Measurements from ENCODE around the gene BRAT1. TPM values are rescaled to one million over a fixed set of nuclear protein-coding genes. Genes with fewer than 3 reads are reported as not detected.

BRAT1 gene
- polyA plus RNA-seq, 2 donors: 15.6 to 19.5 TPM

DNA sequence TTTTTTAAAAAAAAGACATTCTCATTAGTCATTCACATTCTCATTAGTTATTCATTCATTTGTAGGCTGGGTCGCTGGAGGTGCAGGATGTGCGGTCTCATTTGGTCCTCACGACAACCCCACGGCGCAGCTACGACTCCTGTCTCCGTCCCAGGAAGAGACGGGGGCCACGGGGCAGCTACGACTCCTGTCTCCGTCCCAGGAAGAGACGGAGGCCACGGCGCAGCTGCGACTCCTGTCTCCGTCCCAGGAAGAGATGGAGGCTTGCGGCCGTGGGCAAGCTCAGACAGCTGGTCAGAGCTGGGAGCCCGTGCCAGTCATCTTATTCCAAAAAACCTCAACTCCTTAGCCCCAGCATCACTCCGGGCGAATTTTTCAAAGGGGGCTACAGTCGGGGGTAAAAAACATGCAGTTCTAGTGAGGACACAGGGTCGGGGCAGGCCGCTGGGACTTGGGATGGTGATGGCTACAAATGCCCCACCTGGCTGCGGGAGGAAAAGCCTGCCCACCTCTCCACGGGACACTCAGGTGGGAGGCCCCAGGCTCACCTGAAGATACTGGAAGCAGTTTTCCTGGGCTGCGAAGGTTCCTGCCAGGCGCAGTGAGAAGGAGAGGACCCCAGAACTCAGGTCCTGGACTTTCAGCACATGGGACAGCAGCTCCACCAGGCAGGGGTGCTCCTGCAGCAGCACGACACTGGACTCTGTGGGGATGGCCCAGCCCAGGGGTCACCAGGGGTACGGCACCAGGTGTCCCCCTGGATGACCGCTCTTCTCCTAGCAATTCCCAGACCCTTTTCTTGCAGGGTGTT lies 8.3 kb downstream of the BRAT1 start:
- Histone ChIP-seq H3K4me3 (ENCODE audit: low read depth in 1 of 2, low read length in 2 of 2) (no peak overlapping the region), H3K9me3 (ENCODE audit: control insufficient read depth in 2 of 2, insufficient read depth in 1 of 2, low read depth in 1 of 2, low read length in 1 of 2) (no peaks in the 10 kb centered on the region), H3K27ac (ENCODE audit: low read depth in 2 of 2, low read length in 1 of 2) (no peak overlapping the region), H3K27me3 (ENCODE audit: control insufficient read depth in 1 of 2, insufficient read depth in 2 of 2, low read length in 2 of 2) (no peaks in the 10 kb centered on the region), H3K4me1 (ENCODE audit: control insufficient read depth in 2 of 2, insufficient read depth in 2 of 2, low read length in 1 of 2) (no peaks in the 10 kb centered on the region), H3K36me3 (ENCODE audit: control insufficient read depth in 2 of 2, insufficient read depth in 2 of 2, low read length in 1 of 2) (peaks cover 3 to 38% of the 10 kb centered on the region in 2 donors)
- WGBS, 2 donors: 90 to 93% methylated on average over 31 of the region's 31 CpGs

DNA sequence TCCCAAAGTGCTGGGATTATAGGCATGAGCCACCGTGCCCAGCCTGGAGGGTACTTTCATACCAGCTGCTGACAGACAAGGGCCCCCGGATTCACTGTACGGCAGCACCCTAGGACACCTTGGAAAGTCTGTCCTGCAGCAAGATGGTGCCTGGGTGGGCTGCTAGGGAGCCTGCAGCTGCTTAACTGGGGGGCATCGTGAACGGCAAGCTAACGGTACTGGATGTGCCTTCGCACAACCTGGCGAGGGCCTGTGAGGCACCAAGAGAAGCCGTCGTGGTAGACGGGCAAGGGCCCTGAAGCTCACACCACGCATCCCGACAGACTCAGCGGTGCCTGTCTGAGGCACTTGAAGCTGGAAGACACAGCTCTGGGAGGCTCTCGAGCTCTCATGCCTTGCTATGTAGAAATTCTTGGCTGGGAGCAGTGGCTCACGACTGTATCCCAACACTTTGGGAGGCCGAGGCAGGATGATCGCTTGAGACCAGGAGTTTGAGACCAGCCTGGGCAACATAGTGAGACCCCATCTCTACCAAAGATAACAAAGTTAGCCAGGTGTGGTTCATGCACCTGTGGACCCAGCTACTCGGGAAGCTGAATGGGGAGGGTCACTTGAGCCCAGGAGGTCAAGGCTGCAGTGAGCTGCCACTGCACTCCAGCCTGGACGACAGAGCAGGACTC lies 9.4 kb downstream of the BRAT1 start:
- no peak overlapping the region for H3K4me3 ChIP-seq (ENCODE audit: low read depth in 1 of 2, low read length in 2 of 2)
- H3K4me1 ChIP-seq (ENCODE audit: control insufficient read depth in 2 of 2, insufficient read depth in 2 of 2, low read length in 1 of 2): no peaks in the 10 kb centered on the region
- WGBS, 2 donors: 95 to 96% methylated on average over 20 of the region's 20 CpGs
- peaks cover 3 to 48% of the 10 kb centered on the region in 2 donors for H3K36me3 ChIP-seq (ENCODE audit: control insufficient read depth in 2 of 2, insufficient read depth in 2 of 2, low read length in 1 of 2)
- no peaks in the 10 kb centered on the region for H3K27me3 ChIP-seq (ENCODE audit: control insufficient read depth in 1 of 2, insufficient read depth in 2 of 2, low read length in 2 of 2)
- H3K9me3 ChIP-seq (ENCODE audit: control insufficient read depth in 2 of 2, insufficient read depth in 1 of 2, low read depth in 1 of 2, low read length in 1 of 2): no peaks in the 10 kb centered on the region
- H3K27ac ChIP-seq (ENCODE audit: low read depth in 2 of 2, low read length in 1 of 2): no peak overlapping the region

- H3K9me3 ChIP-seq (ENCODE audit: control insufficient read depth in 2 of 2, insufficient read depth in 1 of 2, low read depth in 1 of 2, low read length in 1 of 2): no peaks in the 10 kb centered on the region
- H3K27me3 ChIP-seq (ENCODE audit: control insufficient read depth in 1 of 2, insufficient read depth in 2 of 2, low read length in 2 of 2): no peaks in the 10 kb centered on the region
- no peak overlapping the region for H3K27ac ChIP-seq (ENCODE audit: low read depth in 2 of 2, low read length in 1 of 2)
- H3K4me1 ChIP-seq (ENCODE audit: control insufficient read depth in 2 of 2, insufficient read depth in 2 of 2, low read length in 1 of 2): no peaks in the 10 kb centered on the region
- no peak overlapping the region for H3K4me3 ChIP-seq (ENCODE audit: low read depth in 1 of 2, low read length in 2 of 2)
- WGBS, 2 donors: 93 to 94% methylated on average over 23 of the region's 23 CpGs
- peaks cover 3 to 54% of the 10 kb centered on the region in 2 donors for H3K36me3 ChIP-seq (ENCODE audit: control insufficient read depth in 2 of 2, insufficient read depth in 2 of 2, low read length in 1 of 2)
Observed at GRCh38 chr7:2544541-2545188, 10.7 kb downstream of the BRAT1 start.

GRCh38 chr7:2542916-2543871 lies 12.1 kb downstream of the BRAT1 start:
- Histone ChIP-seq H3K27ac (ENCODE audit: low read depth in 2 of 2, low read length in 1 of 2) (no peak overlapping the region), H3K4me1 (ENCODE audit: control insufficient read depth in 2 of 2, insufficient read depth in 2 of 2, low read length in 1 of 2) (no peaks in the 10 kb centered on the region), H3K27me3 (ENCODE audit: control insufficient read depth in 1 of 2, insufficient read depth in 2 of 2, low read length in 2 of 2) (no peaks in the 10 kb centered on the region), H3K9me3 (ENCODE audit: control insufficient read depth in 2 of 2, insufficient read depth in 1 of 2, low read depth in 1 of 2, low read length in 1 of 2) (peaks cover 0 to 2% of the 10 kb centered on the region in 2 donors), H3K36me3 (ENCODE audit: control insufficient read depth in 2 of 2, insufficient read depth in 2 of 2, low read length in 1 of 2) (peaks cover 13 to 68% of the 10 kb centered on the region in 2 donors), H3K4me3 (ENCODE audit: low read depth in 1 of 2, low read length in 2 of 2) (no peak overlapping the region)
- 91 to 92% methylated on average over 45 to 53 of the region's 53 CpGs for WGBS, 2 donors

DNA sequence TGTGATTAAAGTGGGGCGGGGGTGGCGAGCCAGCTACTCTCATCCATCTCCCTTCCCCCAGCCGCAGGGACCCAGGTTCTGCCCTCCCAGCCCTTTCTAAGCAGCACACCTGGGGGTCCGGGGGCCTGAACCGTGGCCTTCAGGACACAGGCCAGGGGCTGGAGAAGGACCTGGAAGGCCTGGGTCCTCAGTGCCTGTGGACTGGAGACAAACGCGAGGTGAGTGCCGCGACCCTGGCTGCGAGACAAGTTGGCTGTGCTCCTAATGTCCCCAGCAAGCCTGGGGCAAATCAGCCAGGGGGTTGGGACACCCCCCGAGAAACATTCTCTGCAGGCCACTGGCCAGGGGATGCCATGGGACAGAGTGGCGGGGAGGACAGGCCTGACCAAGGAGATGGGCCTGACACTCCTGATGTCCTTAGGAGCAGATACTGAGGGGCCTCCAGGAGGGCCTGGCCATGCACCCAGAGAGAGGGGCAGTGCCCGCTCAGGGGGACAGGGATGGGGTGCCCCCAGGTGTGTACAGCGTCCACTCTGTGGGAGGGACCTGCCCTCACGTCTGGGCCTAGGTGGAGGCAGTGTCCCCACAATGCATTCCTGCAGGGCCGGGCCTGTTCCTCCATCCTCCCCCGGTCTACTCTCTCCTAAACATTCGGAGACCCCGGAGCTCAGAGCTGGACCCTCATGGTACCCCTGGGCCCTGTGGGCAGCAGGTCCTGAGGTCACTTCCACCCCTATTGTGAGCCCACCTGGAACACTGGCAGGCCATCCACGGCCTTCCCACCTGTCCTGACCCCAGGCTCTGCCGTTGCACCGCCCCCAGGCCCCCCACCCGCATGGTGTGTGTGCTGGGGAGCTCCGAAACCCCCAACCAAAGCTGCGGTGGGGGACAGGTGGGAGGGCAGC lies 13.1 kb downstream of the BRAT1 start:
- Histone ChIP-seq H3K9me3 (ENCODE audit: control insufficient read depth in 2 of 2, insufficient read depth in 1 of 2, low read depth in 1 of 2, low read length in 1 of 2) (peaks cover 0 to 2% of the 10 kb centered on the region in 2 donors), H3K4me3 (ENCODE audit: low read depth in 1 of 2, low read length in 2 of 2) (no peak overlapping the region), H3K27ac (ENCODE audit: low read depth in 2 of 2, low read length in 1 of 2) (no peak overlapping the region), H3K27me3 (ENCODE audit: control insufficient read depth in 1 of 2, insufficient read depth in 2 of 2, low read length in 2 of 2) (no peaks in the 10 kb centered on the region), H3K36me3 (ENCODE audit: control insufficient read depth in 2 of 2, insufficient read depth in 2 of 2, low read length in 1 of 2) (peaks cover 13 to 67% of the 10 kb centered on the region in 2 donors), H3K4me1 (ENCODE audit: control insufficient read depth in 2 of 2, insufficient read depth in 2 of 2, low read length in 1 of 2) (no peaks in the 10 kb centered on the region)
- 87 to 88% methylated on average over 24 to 25 of the region's 25 CpGs for WGBS, 2 donors

GRCh38 chr7:2541291-2542010 lies 13.9 kb downstream of the BRAT1 start:
- WGBS, 2 donors: 91 to 93% methylated on average over 40 of the region's 40 CpGs
- H3K4me1 ChIP-seq (ENCODE audit: control insufficient read depth in 2 of 2, insufficient read depth in 2 of 2, low read length in 1 of 2): no peaks in the 10 kb centered on the region
- peaks cover 13 to 60% of the 10 kb centered on the region in 2 donors for H3K36me3 ChIP-seq (ENCODE audit: control insufficient read depth in 2 of 2, insufficient read depth in 2 of 2, low read length in 1 of 2)
- H3K27me3 ChIP-seq (ENCODE audit: control insufficient read depth in 1 of 2, insufficient read depth in 2 of 2, low read length in 2 of 2): no peaks in the 10 kb centered on the region
- no peak overlapping the region for H3K27ac ChIP-seq (ENCODE audit: low read depth in 2 of 2, low read length in 1 of 2)
- H3K4me3 ChIP-seq (ENCODE audit: low read depth in 1 of 2, low read length in 2 of 2): no peak overlapping the region
- peaks cover 0 to 2% of the 10 kb centered on the region in 2 donors for H3K9me3 ChIP-seq (ENCODE audit: control insufficient read depth in 2 of 2, insufficient read depth in 1 of 2, low read depth in 1 of 2, low read length in 1 of 2)

DNA sequence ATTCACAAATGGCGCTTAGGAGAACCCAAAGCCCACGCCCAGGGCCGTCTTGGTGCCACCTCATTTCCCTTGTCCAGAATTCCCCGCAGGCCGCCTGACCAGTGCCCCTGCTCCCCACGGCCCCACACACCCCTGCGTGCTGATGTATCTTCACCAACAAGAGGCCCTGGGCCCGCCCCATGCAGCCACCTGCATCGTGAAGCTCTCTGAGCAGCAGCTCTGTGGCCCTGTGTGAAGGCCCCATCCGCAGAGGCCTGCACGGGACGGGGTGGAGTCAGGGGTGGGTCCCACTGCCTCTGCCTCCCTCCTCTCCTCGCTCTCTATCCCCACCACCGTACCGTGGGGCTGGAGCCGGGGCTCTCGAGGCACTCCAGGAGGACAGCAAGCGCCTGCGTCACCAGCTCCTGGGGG lies 14.7 kb downstream of the BRAT1 start:
- no peak overlapping the region for H3K27ac ChIP-seq (ENCODE audit: low read depth in 2 of 2, low read length in 1 of 2)
- peaks cover 0 to 2% of the 10 kb centered on the region in 2 donors for H3K9me3 ChIP-seq (ENCODE audit: control insufficient read depth in 2 of 2, insufficient read depth in 1 of 2, low read depth in 1 of 2, low read length in 1 of 2)
- no peak overlapping the region for H3K4me3 ChIP-seq (ENCODE audit: low read depth in 1 of 2, low read length in 2 of 2)
- H3K4me1 ChIP-seq (ENCODE audit: control insufficient read depth in 2 of 2, insufficient read depth in 2 of 2, low read length in 1 of 2): no peaks in the 10 kb centered on the region
- H3K27me3 ChIP-seq (ENCODE audit: control insufficient read depth in 1 of 2, insufficient read depth in 2 of 2, low read length in 2 of 2): no peaks in the 10 kb centered on the region
- peaks cover 13 to 55% of the 10 kb centered on the region in 2 donors for H3K36me3 ChIP-seq (ENCODE audit: control insufficient read depth in 2 of 2, insufficient read depth in 2 of 2, low read length in 1 of 2)
- 89 to 93% methylated on average over 19 of the region's 19 CpGs for WGBS, 2 donors

- Histone ChIP-seq H3K36me3 (ENCODE audit: control insufficient read depth in 2 of 2, insufficient read depth in 2 of 2, low read length in 1 of 2) (peaks cover 13 to 53% of the 10 kb centered on the region in 2 donors), H3K9me3 (ENCODE audit: control insufficient read depth in 2 of 2, insufficient read depth in 1 of 2, low read depth in 1 of 2, low read length in 1 of 2) (peaks cover 0 to 2% of the 10 kb centered on the region in 2 donors), H3K4me3 (ENCODE audit: low read depth in 1 of 2, low read length in 2 of 2) (no peak overlapping the region), H3K27me3 (ENCODE audit: control insufficient read depth in 1 of 2, insufficient read depth in 2 of 2, low read length in 2 of 2) (no peaks in the 10 kb centered on the region), H3K27ac (ENCODE audit: low read depth in 2 of 2, low read length in 1 of 2) (no peak overlapping the region), H3K4me1 (ENCODE audit: control insufficient read depth in 2 of 2, insufficient read depth in 2 of 2, low read length in 1 of 2) (no peaks in the 10 kb centered on the region)
- 92 to 93% methylated on average over 7 of the region's 7 CpGs for WGBS, 2 donors
Observed at GRCh38 chr7:2540133-2540532, 15.2 kb downstream of the BRAT1 start.

All from esophagus (tissue), 2 donors.